ENCODE measurements around the gene GOLIM4. TPM values are rescaled to one million over a fixed set of nuclear protein-coding genes. Genes with fewer than 3 reads are reported as not detected.

Gene GOLIM4
- total RNA-seq, 4 donors from 2014 or later, result 9.1 to 29.6 (median 13.8) TPM

- no peak overlapping the region for H3K27ac ChIP-seq
- no peaks in the 10 kb centered on the region for H3K27me3 ChIP-seq
- DNase-seq, result no peak
- WGBS, 2 donors, result 65 to 90% methylated on average over 3 of the region's 3 CpGs
- H3K9me3 ChIP-seq, result no peaks in the 10 kb centered on the region
- no peaks in the 10 kb centered on the region for H3K36me3 ChIP-seq
- no peak overlapping the region for H3K4me3 ChIP-seq
- H3K4me1 ChIP-seq, result peaks cover 0 to 12% (median 0%) of the 10 kb centered on the region in 3 donors
- intact Hi-C loops (cut with DNase I), result no loop called here
- TF ChIP-seq POLR2A (IDR thresholded peaks at IDR 0.05), result no peak
- TF ChIP-seq, protein P1, sequence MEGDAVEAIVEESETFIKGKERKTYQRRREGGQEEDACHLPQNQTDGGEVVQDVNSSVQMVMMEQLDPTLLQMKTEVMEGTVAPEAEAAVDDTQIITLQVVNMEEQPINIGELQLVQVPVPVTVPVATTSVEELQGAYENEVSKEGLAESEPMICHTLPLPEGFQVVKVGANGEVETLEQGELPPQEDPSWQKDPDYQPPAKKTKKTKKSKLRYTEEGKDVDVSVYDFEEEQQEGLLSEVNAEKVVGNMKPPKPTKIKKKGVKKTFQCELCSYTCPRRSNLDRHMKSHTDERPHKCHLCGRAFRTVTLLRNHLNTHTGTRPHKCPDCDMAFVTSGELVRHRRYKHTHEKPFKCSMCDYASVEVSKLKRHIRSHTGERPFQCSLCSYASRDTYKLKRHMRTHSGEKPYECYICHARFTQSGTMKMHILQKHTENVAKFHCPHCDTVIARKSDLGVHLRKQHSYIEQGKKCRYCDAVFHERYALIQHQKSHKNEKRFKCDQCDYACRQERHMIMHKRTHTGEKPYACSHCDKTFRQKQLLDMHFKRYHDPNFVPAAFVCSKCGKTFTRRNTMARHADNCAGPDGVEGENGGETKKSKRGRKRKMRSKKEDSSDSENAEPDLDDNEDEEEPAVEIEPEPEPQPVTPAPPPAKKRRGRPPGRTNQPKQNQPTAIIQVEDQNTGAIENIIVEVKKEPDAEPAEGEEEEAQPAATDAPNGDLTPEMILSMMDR (IDR thresholded peaks at IDR 0.05), result no peak
These were observed 9.0 kb downstream of the GOLIM4 start for GRCh38 chr3:168086541-168087260.

- no peak overlapping the region for H3K27ac ChIP-seq
- 80 to 82% methylated on average over 4 of the region's 4 CpGs for WGBS, 2 donors
- H3K4me3 ChIP-seq, result no peak overlapping the region
- no peaks in the 10 kb centered on the region for H3K36me3 ChIP-seq
- no peaks in the 10 kb centered on the region for H3K27me3 ChIP-seq
- H3K9me3 ChIP-seq, result no peaks in the 10 kb centered on the region
- no peak for DNase-seq
- intact Hi-C loops (cut with DNase I), result no loop called here
- TF ChIP-seq POLR2A (IDR thresholded peaks at IDR 0.05), result no peak
- TF ChIP-seq, protein P1 (IDR thresholded peaks at IDR 0.05), result no peak
- peaks cover 0 to 10% (median 5%) of the 10 kb centered on the region in 3 donors for H3K4me1 ChIP-seq
These were observed 10.1 kb downstream of the GOLIM4 start for GRCh38 chr3:168085491-168086119.

DNA sequence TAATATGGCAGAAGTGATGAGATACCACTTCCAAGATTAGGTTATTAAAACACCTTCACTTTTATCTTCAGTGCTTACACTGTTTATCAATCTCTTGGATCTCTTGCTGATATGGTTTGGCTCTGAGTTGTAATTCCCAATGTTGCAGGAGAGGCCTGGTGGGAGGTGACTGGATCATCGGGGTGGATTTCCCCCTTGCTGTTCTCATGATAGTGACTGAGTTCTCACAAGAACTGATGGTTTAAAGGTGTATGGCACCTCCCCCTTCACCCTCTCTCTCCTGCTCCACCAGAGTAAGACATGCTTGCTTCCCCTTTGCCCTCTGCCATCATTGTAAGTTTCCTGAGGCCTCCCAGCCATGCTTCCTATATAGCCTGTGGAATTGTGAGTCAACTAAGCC is 11.8 kb downstream of the GOLIM4 start:
- H3K4me1 ChIP-seq, result peaks cover 0 to 9% (median 5%) of the 10 kb centered on the region in 3 donors
- no peak for DNase-seq
- H3K27me3 ChIP-seq, result no peaks in the 10 kb centered on the region
- H3K36me3 ChIP-seq, result no peaks in the 10 kb centered on the region
- WGBS, 2 donors, result 63 to 84% methylated on average over 1 of the region's 1 CpG
- intact Hi-C loops (cut with DNase I), result no loop called here
- TF ChIP-seq POLR2A (IDR thresholded peaks at IDR 0.05), result no peak
- TF ChIP-seq, protein P1 (IDR thresholded peaks at IDR 0.05), result no peak
- H3K27ac ChIP-seq, result no peak overlapping the region
- no peaks in the 10 kb centered on the region for H3K9me3 ChIP-seq
- H3K4me3 ChIP-seq, result no peak overlapping the region

DNA sequence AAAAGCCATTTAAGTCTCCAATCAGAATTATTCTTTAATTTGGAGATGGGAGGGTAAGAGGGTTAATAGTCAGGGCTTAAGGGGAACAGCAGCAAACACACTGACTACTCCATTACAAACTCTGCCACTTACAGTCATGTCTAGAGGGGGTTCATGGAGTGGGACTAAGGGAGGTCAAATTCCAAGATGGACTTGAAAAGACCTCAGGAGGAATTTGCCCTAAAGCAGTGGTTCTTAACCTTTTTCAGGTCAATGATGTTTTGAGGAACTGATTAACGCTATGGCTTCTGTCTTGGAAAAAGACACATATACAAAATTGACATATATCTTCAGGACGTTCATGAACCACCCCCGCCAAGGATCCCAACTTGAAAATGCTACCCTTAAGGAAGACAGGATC is 13.9 kb downstream of the GOLIM4 start:
- Histone ChIP-seq H3K9me3 (no peaks in the 10 kb centered on the region), H3K4me1 (peaks cover 0 to 9% (median 5%) of the 10 kb centered on the region in 3 donors), H3K27ac (no peak overlapping the region), H3K27me3 (no peaks in the 10 kb centered on the region), H3K36me3 (no peaks in the 10 kb centered on the region), H3K4me3 (no peak overlapping the region)
- WGBS, 2 donors, result 81 to 90% methylated on average over 3 of the region's 3 CpGs
- intact Hi-C loops (cut with DNase I), result no loop called here
- no peak for DNase-seq
- no peak for TF ChIP-seq POLR2A (IDR thresholded peaks at IDR 0.05)
- TF ChIP-seq, protein P1 (IDR thresholded peaks at IDR 0.05), result no peak

DNA sequence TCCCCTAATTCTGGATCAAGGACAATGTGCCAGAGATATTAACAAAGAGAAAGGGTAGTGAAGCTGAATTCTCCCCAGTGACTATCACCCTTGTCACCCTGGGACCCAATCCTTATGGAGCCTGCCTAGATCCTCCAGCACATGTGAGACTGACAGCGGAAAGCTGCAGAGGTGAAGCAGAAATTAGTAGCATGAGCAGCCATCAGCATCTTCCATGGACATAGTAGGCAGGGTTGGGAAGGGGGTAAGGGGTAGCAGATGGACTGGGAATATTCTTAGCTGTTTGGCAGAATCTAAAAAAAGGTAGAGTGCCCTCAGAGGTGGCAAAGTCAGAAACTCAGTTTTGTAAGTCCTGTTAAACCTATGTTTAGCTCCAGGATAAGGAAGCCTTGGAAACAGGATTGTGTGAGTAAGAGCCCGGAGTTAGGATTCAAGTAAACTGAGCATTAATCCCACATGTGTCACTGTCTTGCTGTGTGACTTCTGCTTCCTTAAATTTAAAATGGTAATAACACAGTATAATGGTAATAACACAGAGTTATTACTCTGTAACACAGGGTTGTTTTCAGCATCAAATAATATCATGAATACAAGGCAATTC is 14.5 kb downstream of the GOLIM4 start:
- no peak for DNase-seq
- no peak for TF ChIP-seq POLR2A (IDR thresholded peaks at IDR 0.05)
- TF ChIP-seq, protein P1 (IDR thresholded peaks at IDR 0.05), result no peak
- intact Hi-C loops (cut with DNase I), result no loop called here
- 64 to 68% methylated on average over 2 of the region's 2 CpGs for WGBS, 2 donors
- Histone ChIP-seq H3K4me1 (peaks cover 0 to 9% (median 5%) of the 10 kb centered on the region in 3 donors), H3K4me3 (no peak overlapping the region), H3K27me3 (no peaks in the 10 kb centered on the region), H3K9me3 (no peaks in the 10 kb centered on the region), H3K27ac (no peak overlapping the region), H3K36me3 (no peaks in the 10 kb centered on the region)

Data from esophagus squamous epithelium (tissue), 5 donors.